LNCAP (cell line): ENCODE measurements around the gene SEC16B.

Source experiments
- TF ChIP-seq, protein P1 (sequence below): fragments of 450-650 bp; IDR thresholded peaks from 2 replicates; pipeline ENCODE4 v1.5.1; 2017; ENCODE audit warnings: mild to moderate bottlenecking

Gene SEC16B

DNA sequence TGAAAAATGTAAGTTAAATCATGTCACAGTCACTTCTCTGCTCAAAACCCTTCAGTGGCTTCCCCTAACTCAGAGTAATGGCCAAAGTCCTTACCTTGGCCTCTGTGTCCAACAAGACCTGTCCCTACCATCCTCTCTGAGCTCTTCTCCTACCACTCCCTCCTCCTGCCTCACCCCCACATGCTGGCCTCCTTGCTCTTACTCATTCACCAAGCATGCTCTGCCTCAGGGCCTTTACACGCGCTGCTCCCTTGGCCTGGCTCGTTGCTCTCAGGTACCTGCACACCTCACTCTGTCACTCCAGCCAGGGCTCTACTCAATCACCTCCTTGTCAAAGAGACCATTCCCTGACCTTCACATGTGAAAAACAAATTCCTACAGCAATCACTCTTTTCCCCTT, 54.2 kb downstream of the SEC16B start:
- TF ChIP-seq, protein P1, sequence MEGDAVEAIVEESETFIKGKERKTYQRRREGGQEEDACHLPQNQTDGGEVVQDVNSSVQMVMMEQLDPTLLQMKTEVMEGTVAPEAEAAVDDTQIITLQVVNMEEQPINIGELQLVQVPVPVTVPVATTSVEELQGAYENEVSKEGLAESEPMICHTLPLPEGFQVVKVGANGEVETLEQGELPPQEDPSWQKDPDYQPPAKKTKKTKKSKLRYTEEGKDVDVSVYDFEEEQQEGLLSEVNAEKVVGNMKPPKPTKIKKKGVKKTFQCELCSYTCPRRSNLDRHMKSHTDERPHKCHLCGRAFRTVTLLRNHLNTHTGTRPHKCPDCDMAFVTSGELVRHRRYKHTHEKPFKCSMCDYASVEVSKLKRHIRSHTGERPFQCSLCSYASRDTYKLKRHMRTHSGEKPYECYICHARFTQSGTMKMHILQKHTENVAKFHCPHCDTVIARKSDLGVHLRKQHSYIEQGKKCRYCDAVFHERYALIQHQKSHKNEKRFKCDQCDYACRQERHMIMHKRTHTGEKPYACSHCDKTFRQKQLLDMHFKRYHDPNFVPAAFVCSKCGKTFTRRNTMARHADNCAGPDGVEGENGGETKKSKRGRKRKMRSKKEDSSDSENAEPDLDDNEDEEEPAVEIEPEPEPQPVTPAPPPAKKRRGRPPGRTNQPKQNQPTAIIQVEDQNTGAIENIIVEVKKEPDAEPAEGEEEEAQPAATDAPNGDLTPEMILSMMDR = no peak

DNA sequence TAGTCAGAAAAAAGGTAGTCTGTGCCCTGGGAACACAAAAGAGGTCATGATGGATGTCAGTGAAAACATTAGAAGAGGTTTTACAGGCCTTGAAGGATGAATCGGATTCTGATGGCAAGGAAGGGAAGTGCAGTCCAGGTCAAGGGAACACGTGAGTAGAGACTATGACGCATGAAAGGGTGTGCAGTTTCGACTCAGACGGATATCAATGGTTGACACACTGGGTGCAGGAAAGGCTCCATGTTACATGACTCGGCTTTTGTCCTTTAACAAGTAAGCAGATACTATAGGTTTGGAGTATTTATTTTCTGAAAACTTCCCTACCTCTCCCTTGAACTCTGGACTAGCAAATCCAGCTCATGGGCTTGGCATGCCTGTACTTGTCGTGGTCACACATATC, 55.3 kb downstream of the SEC16B start:
- TF ChIP-seq, protein P1 = no peak

DNA sequence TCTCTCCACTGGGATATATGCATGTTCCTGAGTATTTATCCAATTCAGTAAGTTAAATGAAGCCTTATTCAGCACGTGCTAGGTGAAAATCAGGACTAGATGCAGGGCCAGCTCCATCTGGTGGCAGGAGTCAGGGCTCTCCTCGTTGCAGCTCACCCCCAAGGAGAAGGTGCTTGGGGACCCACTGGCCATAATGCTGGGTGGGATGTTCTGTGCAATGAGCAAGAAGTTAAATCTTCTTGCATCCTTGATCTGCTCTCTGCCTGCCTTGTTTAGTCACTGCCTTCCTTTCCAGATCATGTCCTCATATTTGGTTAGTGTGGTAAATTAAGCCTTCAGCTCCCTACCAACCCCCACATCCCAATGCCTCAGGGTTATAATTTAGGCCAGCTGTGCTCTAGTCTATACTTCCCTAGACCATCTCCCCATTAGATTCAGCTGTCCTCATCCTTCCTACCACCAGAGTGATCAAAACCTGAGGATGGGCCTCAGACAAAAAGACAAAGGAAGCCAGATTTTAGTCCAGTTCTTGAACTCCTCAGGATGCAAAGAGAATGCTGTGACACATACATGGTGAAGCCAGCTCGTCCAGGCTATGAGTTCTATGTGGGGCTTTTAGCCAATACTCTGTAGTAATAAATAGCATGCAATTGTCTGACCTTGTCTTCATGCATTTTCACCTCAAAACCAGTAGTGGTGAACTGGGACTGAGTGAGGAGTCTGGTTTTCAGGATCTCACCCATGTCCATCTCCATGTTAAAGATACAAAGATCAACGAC, 55.9 kb downstream of the SEC16B start:
- TF ChIP-seq, protein P1 = peak; percentile 91

DNA sequence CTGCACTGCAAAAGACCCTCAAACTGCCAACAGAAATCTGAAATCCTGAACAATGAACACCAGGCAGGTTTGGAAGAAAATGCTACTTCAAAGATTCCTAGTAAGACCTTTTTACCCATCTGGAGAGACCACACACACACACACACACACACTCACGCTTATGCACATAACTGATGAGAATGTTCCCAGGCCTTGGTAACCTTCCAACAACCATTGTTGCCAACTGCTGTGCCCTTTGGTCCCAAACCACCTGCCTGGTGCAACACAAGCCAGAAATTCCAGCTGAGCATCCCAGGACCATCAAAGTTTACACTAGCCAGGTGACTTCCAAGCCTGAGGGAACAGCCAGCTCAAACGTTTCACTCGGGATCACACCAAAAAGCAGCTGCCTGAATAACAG, 56.9 kb downstream of the SEC16B start:
- TF ChIP-seq, protein P1 = no peak

DNA sequence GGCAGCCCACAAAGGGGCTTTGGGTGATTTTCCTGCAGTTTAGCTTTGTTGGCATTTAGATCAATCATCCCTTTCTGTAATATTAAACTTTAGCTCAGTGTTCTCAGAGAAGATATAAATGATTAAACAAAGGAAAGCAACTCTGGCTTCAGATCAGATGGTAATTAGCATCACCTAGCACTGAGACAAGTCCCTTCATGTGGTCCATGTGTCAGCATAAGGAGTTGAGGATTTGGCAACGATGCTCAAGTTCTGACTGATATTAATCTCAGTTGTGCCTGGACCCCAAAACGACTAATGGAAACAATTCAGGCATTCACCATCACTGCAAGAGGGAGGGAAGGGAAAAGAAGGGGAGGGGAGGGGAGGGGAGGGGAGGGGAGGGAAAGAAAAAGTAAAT, 60.4 kb downstream of the SEC16B start:
- TF ChIP-seq, protein P1 = no peak

DNA sequence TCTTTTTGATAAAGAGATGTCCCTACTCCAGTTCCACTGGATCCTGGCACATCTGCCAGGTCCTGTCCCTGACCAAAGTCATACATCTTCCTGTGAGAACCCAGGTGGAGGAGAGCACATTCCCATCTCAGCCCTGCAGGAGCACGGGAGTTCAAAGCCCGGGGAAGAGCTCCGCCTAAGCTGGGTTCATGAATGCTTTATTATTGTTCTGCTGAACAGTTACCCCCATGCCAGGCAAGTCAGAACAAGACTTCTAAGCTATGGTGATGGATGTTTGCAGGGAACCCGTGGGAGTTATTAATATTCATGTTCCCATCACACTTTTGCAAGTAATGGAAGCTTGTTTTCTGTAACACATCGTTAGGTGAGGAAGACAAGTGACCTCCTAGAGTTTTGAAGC, 62.9 kb downstream of the SEC16B start:
- TF ChIP-seq, protein P1 = no peak

DNA sequence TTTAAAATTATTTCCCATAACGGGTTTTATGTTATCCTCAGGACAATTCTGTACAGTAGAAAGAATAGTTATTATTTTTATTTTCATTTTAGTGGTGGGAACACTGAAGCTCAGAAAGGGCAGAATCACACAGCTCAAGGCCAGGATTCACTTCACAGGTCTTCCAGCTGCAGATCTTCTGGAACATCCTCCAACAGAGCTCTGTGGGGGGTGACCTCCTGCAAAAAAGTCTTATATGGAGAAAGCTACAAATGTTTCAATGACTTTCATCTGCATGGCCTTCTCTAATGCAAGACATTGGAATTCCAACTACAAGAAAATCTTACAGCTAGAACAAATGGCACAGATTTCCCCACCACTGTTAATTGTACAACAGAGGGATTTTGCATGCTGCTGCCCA, 64.2 kb downstream of the SEC16B start:
- TF ChIP-seq, protein P1 = no peak

DNA sequence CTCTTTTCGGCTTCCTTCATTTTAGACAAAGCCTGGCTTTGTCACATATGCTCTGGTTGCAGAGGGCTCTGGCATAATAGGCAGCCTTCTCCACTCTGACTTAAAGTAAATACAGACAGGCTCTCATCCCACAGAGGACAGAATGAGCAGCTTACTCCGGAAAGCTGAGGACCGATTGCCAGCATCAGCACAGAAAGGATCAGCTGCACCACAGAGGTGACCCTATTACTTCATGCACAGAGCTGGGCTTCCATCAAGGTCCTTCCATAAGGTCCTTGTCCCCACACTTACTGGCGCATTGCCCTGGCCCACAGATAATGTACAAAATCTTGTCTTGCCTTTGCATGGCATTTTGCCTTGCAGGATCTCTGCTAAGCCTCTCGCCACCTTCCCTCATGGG, 67.6 kb downstream of the SEC16B start:
- TF ChIP-seq, protein P1 = no peak
